ENCODE results near the gene SEMA4D. TPM values are rescaled to one million over a fixed set of nuclear protein-coding genes. Genes with fewer than 3 reads are reported as not detected.

The SEMA4D gene
- total RNA-seq, 4 donors from 2014 or later = 23.6 to 77.0 (median 41.3) TPM

DNA sequence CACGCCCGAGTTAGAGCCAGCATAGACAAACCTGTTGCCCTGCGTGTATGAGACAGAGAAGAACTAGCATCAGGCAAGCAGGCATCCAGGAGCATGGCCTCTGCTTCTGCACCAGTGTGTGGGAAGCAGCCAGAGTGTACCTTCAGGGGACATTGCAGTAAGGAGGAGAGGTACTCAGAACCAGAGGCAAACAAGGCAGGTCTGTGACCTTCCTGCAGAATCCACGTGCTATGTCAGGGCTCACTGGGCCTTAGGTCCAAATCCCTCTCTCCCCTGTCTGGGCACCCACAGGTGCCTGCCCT, 116.7 kb downstream of the SEMA4D start:
- intact Hi-C loops (cut with DNase I; ENCODE audit: low total_unique reads) = loop anchor here (10.0 kb wide), 1 partner anchor 1814 kb away; no protein-coding TSS in a partner anchor
- TF ChIP-seq, protein P1, sequence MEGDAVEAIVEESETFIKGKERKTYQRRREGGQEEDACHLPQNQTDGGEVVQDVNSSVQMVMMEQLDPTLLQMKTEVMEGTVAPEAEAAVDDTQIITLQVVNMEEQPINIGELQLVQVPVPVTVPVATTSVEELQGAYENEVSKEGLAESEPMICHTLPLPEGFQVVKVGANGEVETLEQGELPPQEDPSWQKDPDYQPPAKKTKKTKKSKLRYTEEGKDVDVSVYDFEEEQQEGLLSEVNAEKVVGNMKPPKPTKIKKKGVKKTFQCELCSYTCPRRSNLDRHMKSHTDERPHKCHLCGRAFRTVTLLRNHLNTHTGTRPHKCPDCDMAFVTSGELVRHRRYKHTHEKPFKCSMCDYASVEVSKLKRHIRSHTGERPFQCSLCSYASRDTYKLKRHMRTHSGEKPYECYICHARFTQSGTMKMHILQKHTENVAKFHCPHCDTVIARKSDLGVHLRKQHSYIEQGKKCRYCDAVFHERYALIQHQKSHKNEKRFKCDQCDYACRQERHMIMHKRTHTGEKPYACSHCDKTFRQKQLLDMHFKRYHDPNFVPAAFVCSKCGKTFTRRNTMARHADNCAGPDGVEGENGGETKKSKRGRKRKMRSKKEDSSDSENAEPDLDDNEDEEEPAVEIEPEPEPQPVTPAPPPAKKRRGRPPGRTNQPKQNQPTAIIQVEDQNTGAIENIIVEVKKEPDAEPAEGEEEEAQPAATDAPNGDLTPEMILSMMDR (IDR thresholded peaks at IDR 0.05 in 4 of 5, conservative IDR thresholded peaks at IDR 0.05 in 1 of 5) = no peak
- TF ChIP-seq POLR2A (IDR thresholded peaks at IDR 0.05) = no peak
- DNase-seq = no peak
- Histone ChIP-seq H3K36me3 (peaks cover 0 to 41% of the 10 kb centered on the region in 2 donors), H3K27ac (no peak overlapping the region), H3K9me3 (no peaks in the 10 kb centered on the region), H3K4me3 (no peak overlapping the region), H3K4me1 (peaks cover 4 to 5% of the 10 kb centered on the region in 2 donors), H3K27me3 (no peaks in the 10 kb centered on the region)
- in situ Hi-C loops (cut with MboI; ENCODE audit: low sequenced_read_pairs in 4 of 4) = no loop called here
- ATAC-seq = no peak

DNA sequence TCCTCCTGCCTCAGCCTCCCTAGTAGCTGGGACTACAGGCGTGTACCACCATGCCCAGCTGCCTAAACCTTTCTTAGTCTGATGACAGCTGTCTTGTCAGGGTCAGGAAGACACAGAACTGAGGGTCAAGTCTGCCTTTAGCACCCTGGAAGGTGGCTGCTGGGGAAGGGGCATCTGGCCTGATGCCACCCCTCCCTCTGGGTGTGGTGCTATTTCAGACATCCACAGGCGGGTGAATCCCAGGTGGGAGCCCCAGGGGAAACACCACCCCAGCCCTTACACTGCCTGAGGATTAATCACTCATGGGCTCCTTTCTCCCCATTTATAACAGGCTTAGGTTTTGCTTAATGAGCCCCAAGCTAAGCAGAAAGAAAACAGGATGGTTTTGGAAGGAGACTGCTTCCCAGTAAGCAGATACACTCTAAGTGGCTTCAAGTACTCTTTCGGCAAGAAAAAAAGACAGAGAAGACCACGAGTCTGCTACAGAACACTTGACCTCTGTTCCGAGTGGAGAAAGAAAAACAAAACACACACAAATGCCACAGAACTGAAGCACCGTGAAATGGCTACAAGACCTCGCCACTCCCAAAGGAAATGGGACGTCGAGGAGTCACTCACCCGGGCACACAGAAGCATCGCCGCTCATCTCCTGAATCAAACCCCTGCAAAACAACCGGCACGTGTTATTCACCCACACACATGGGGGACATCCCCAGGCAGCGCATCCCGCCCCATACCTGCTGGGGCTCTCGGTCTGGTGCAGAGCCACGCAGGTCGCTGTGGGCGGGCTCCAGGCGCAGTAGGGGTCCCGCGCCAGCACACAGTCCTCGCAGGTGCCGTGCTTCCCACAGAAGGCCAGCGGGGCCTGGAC, 117.2 kb downstream of the SEMA4D start:
- in situ Hi-C loops (cut with MboI; ENCODE audit: low sequenced_read_pairs in 4 of 4) = no loop called here
- Histone ChIP-seq H3K27ac (no peak overlapping the region), H3K4me1 (no peaks in the 10 kb centered on the region), H3K4me3 (no peak overlapping the region), H3K9me3 (no peaks in the 10 kb centered on the region), H3K36me3 (peaks cover 0 to 41% of the 10 kb centered on the region in 2 donors), H3K27me3 (no peaks in the 10 kb centered on the region)
- TF ChIP-seq POLR2A (IDR thresholded peaks at IDR 0.05) = no peak
- TF ChIP-seq, protein P1 (IDR thresholded peaks at IDR 0.05 in 4 of 5, conservative IDR thresholded peaks at IDR 0.05 in 1 of 5) = no peak
- intact Hi-C loops (cut with DNase I; ENCODE audit: low total_unique reads) = loop anchor here (10.0 kb wide), 1 partner anchor 1814 kb away; no protein-coding TSS in a partner anchor
- ATAC-seq (no peak), DNase-seq (no peak)

DNA sequence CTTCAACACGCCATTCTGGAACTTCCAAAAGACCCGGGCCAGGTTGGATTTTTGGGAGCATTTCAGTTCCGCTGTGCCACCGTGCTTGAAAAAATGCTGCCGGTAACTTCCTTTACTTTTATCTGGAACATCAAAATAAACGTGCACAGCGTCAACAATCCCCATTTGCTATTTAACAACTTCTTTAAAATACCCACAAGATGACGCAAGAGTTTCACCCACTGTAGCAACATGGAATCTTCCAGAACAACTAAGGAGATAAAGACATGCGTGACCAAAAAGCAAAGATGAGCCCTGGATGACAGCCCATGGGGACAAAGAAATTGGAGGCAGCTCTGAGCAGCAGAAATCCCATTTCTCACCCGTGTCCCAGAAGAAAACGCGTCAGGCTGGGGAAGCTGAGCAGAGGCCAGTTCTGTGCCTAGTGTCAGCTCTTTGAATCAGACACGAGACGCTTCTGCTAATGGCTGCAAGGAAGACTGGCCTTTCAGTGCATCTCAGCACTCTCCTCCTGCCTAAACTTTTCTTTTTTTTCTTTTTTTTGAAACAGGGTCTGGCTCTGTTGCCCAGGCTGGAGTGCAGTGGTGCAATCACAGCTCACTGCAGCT, 118.3 kb downstream of the SEMA4D start:
- Histone ChIP-seq H3K36me3 (peaks cover 0 to 33% of the 10 kb centered on the region in 2 donors), H3K4me1 (no peaks in the 10 kb centered on the region), H3K9me3 (no peaks in the 10 kb centered on the region), H3K4me3 (no peak overlapping the region), H3K27ac (no peak overlapping the region), H3K27me3 (no peaks in the 10 kb centered on the region)
- in situ Hi-C loops (cut with MboI; ENCODE audit: low sequenced_read_pairs in 4 of 4) = no loop called here
- DNase-seq (no peak), ATAC-seq (no peak)
- intact Hi-C loops (cut with DNase I; ENCODE audit: low total_unique reads) = loop anchor here (10.0 kb wide), 1 partner anchor 1815 kb away; no protein-coding TSS in a partner anchor
- TF ChIP-seq, protein P1 (IDR thresholded peaks at IDR 0.05 in 4 of 5, conservative IDR thresholded peaks at IDR 0.05 in 1 of 5) = no peak
- no peak for TF ChIP-seq POLR2A (IDR thresholded peaks at IDR 0.05)

DNA sequence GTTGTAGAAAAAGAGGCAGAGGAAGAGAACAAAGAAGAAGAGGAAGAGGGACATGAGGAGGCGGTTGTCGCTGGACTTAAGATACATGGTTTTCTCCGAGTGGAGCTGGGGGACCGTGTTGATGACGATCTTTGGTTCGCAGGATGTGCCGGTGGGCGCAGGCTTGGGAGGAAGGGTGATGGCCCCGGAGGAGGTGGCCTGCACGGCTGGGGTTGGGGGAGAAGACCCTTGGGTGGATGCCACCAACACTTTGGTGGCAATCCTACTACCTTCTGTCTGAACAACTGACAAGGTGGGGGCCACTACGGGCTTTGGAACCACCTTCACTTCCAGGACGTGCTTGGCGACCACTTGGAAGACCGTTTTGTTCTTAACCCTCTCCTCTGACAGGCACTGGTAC, 118.9 kb downstream of the SEMA4D start:
- TF ChIP-seq POLR2A (IDR thresholded peaks at IDR 0.05) = no peak
- TF ChIP-seq, protein P1 (IDR thresholded peaks at IDR 0.05 in 4 of 5, conservative IDR thresholded peaks at IDR 0.05 in 1 of 5) = no peak
- no peak for DNase-seq
- ATAC-seq = no peak
- no peak overlapping the region for H3K4me3 ChIP-seq
- peaks cover 0 to 33% of the 10 kb centered on the region in 2 donors for H3K36me3 ChIP-seq
- H3K9me3 ChIP-seq = no peaks in the 10 kb centered on the region
- no peaks in the 10 kb centered on the region for H3K4me1 ChIP-seq
- in situ Hi-C loops (cut with MboI; ENCODE audit: low sequenced_read_pairs in 4 of 4) = no loop called here
- intact Hi-C loops (cut with DNase I; ENCODE audit: low total_unique reads) = no loop called here
- H3K27me3 ChIP-seq = no peaks in the 10 kb centered on the region
- H3K27ac ChIP-seq = no peak overlapping the region

All from gastrocnemius medialis (tissue), 4 donors.